Measurements from ENCODE around the gene USP34.

The USP34 gene

DNA sequence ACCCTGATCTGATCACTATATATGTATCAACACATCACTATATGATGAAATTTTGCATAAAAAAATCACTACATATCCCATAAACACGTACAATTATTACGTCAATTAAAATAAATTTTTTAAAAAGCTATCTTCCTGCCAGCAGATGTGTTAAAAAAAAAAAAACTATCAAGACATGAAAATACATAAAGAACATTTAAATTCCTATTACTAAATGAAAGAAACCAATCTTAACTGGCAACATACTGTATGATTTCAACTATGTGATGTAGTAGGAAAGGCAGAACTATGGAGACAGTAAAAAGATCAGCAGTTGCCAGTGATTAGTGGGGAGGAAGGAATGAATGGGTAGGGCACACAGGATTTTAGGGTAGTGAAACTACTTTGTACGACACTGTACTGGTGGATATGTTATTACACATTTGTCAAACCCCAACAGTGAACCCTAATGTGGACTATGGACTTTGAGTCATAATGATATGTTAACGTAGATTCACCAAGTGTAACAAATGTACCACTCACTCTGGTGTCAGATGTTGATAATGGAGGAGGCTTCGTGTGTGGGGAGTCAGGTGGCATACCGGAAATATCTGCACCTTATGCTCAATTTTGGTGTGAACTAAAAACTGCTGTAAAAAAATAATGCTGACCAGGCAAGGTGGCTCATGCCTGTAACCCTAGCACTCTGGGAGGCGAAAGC lies 27.4 kb downstream of the USP34 start:
- DNase-seq (ENCODE audit: low read depth), result peak; percentile 32
- no peak overlapping the region for H3K4me3 ChIP-seq (ENCODE audit: low read depth, low read length)
- TF ChIP-seq MYC (IDR thresholded peaks at IDR 0.05; ENCODE audit: low read depth, low read length), result no peak
- no peak for TF ChIP-seq MAX (IDR thresholded peaks at IDR 0.05; ENCODE audit: low read depth, low read length)
- TF ChIP-seq POLR2A (IDR thresholded peaks at IDR 0.05; ENCODE audit: extremely low read depth, insufficient read length), result no peak

GRCh38 chr2:61439241-61440002 lies 31.5 kb downstream of the USP34 start:
- no peak for DNase-seq (ENCODE audit: low read depth)
- TF ChIP-seq, protein P1, sequence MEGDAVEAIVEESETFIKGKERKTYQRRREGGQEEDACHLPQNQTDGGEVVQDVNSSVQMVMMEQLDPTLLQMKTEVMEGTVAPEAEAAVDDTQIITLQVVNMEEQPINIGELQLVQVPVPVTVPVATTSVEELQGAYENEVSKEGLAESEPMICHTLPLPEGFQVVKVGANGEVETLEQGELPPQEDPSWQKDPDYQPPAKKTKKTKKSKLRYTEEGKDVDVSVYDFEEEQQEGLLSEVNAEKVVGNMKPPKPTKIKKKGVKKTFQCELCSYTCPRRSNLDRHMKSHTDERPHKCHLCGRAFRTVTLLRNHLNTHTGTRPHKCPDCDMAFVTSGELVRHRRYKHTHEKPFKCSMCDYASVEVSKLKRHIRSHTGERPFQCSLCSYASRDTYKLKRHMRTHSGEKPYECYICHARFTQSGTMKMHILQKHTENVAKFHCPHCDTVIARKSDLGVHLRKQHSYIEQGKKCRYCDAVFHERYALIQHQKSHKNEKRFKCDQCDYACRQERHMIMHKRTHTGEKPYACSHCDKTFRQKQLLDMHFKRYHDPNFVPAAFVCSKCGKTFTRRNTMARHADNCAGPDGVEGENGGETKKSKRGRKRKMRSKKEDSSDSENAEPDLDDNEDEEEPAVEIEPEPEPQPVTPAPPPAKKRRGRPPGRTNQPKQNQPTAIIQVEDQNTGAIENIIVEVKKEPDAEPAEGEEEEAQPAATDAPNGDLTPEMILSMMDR (IDR thresholded peaks at IDR 0.05; ENCODE audit: low read depth, low read length), result no peak
- TF ChIP-seq MYC (IDR thresholded peaks at IDR 0.05; ENCODE audit: low read depth, low read length) (no peak), MAX (IDR thresholded peaks at IDR 0.05; ENCODE audit: low read depth, low read length) (no peak), POLR2A (IDR thresholded peaks at IDR 0.05; ENCODE audit: extremely low read depth, insufficient read length) (no peak)
- H3K4me3 ChIP-seq (ENCODE audit: low read depth, low read length), result no peak overlapping the region

DNA sequence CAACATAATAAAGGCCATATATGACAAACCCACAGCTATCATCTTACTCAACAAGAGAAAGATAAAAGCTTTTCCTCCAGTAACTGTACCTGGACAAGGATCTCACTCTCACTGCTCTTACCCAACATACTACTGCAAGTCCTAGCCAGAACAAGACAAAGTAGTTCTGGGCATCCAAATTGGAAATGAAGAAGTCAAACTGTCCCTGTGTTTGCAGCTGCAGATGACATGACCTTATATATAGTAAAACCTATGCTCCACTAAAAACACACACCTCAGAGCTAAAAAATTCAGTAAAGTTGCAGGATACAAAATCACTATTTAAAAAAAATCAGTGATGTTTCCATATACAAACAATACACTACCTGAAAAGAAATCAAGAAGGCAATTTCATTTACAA lies 32.2 kb downstream of the USP34 start:
- TF ChIP-seq MAX (IDR thresholded peaks at IDR 0.05; ENCODE audit: low read depth, low read length), result no peak
- TF ChIP-seq, protein P1 (IDR thresholded peaks at IDR 0.05; ENCODE audit: low read depth, low read length), result no peak
- TF ChIP-seq POLR2A (IDR thresholded peaks at IDR 0.05; ENCODE audit: extremely low read depth, insufficient read length), result no peak
- TF ChIP-seq MYC (IDR thresholded peaks at IDR 0.05; ENCODE audit: low read depth, low read length), result no peak
- DNase-seq (ENCODE audit: low read depth), result no peak
- H3K4me3 ChIP-seq (ENCODE audit: low read depth, low read length), result no peak overlapping the region

DNA sequence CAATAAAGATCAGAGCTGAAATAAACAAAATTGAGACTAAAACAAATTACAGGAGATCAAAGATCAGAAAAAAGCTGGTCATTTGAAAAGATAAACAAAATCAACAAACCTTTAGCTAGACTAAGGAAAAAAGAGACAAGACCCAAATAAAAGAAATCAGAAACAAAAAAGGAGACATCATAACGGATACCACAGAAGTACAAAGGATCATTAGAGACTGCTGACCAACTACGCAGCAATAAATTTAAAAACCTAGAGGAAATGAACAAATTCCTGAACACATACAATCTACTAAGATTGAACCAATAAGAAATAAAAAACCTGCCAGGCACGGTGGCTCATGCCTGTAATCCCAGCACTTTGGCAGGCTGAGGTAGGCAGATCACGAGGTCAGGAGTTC lies 33.7 kb downstream of the USP34 start:
- no peak for DNase-seq (ENCODE audit: low read depth)
- H3K4me3 ChIP-seq (ENCODE audit: low read depth, low read length), result no peak overlapping the region

DNA sequence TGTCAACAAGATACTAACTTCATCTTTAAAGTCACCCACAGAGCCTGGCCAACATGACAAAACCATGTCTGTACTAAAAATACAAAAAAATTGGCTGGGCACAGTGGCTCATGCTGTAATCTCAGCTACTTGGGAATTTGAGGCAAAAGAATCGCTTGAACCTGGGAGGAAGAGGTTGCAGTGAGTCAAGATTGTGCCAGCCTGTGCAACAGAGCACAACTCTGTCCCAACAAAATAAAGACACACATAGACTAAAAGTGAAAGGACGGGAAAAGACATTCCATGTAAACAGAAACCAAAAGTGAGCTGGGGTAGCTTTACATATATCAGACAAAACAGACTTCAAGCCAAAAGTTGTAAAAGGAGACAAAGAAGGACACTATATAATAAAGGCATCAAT lies 34.8 kb downstream of the USP34 start:
- no peak overlapping the region for H3K4me3 ChIP-seq (ENCODE audit: low read depth, low read length)
- no peak for TF ChIP-seq POLR2A (IDR thresholded peaks at IDR 0.05; ENCODE audit: extremely low read depth, insufficient read length)
- TF ChIP-seq, protein P1 (IDR thresholded peaks at IDR 0.05; ENCODE audit: low read depth, low read length), result no peak
- no peak for DNase-seq (ENCODE audit: low read depth)

More for the DNA sequence above, 33.7 kb downstream of the USP34 start:
- no peak for TF ChIP-seq POLR2A (IDR thresholded peaks at IDR 0.05; ENCODE audit: extremely low read depth, insufficient read length)
- TF ChIP-seq, protein P1 (IDR thresholded peaks at IDR 0.05; ENCODE audit: low read depth, low read length), result no peak
- no peak for TF ChIP-seq MYC (IDR thresholded peaks at IDR 0.05; ENCODE audit: low read depth, low read length)
- TF ChIP-seq MAX (IDR thresholded peaks at IDR 0.05; ENCODE audit: low read depth, low read length), result no peak

- DNase-seq (ENCODE audit: low read depth), result no peak
- TF ChIP-seq MAX (IDR thresholded peaks at IDR 0.05; ENCODE audit: low read depth, low read length) (no peak), POLR2A (IDR thresholded peaks at IDR 0.05; ENCODE audit: extremely low read depth, insufficient read length) (no peak), MYC (IDR thresholded peaks at IDR 0.05; ENCODE audit: low read depth, low read length) (no peak)
- TF ChIP-seq, protein P1 (IDR thresholded peaks at IDR 0.05; ENCODE audit: low read depth, low read length), result no peak
Measured at GRCh38 chr2:61435291-61435690, 35.6 kb downstream of the USP34 start.

More at GRCh38 chr2:61435291-61435690, 35.6 kb downstream of the USP34 start:
- H3K4me3 ChIP-seq (ENCODE audit: low read depth, low read length), result no peak overlapping the region

Measured in NB4 (cell line).